H1 (cell line): Measurements from ENCODE around the gene ITGA3.

ENCODE experiments used
- CHD2 ChIP-seq: IDR thresholded peaks from 2 replicates; pipeline ENCODE4 v1.6.1; 2012; ENCODE audit warnings: low read length, improper control_type of control experiment
- CREB1 ChIP-seq: IDR thresholded peaks from 2 replicates; pipeline ENCODE4 v1.6.1; 2012; ENCODE audit warnings: inconsistent platforms
- CTCF ChIP-seq, 3 experiments: IDR thresholded peaks; 1 replicate in 2 of 3; 2 replicates in 1 of 3; pipeline versions ENCODE4 v1.5.1 to v1.6.1; 2011; ENCODE audit warnings: low read length in 3 of 3, mild to moderate bottlenecking in 3 of 3, inconsistent platforms in 2 of 3, low read depth in 1 of 3, moderate library complexity in 1 of 3; ENCODE audit not compliant: insufficient read depth in 1 of 3; ENCODE audit errors: control extremely low read depth in 1 of 3
- EZH2 ChIP-seq: fragments of 200-600 bp; sonication (generic); IDR thresholded peaks from 2 replicates; pipeline ENCODE4 v1.7.1; 2012; ENCODE audit warnings: low read depth, mild to moderate bottlenecking, moderate library complexity, low read length, inconsistent platforms; ENCODE audit not compliant: severe bottlenecking
- HDAC2 ChIP-seq, 2 experiments: fragments of 300-600 bp in 1 of 2; sonication (generic) in 1 of 2; IDR thresholded peaks; 2 replicates each; pipeline ENCODE4 v1.6.1; 2011 to 2012; ENCODE audit warnings: low read depth in 2 of 2, low read length in 2 of 2, mild to moderate bottlenecking in 2 of 2, moderate library complexity in 2 of 2, borderline replicate concordance in 1 of 2, inconsistent platforms in 1 of 2
- JUN ChIP-seq: IDR thresholded peaks from 2 replicates; pipeline ENCODE4 v1.6.1; 2011; ENCODE audit warnings: low read depth, mild to moderate bottlenecking, improper control_type of control experiment, low read length
- MAFK ChIP-seq: IDR thresholded peaks from 2 replicates; pipeline ENCODE4 v1.6.1; 2012; ENCODE audit warnings: low read depth, mild to moderate bottlenecking, improper control_type of control experiment, low read length
- POLR2A ChIP-seq, 2 experiments: IDR thresholded peaks; 1 replicate in 1 of 2; 2 replicates in 1 of 2; pipeline ENCODE4 v1.6.1; 2011; ENCODE audit warnings: low read depth in 2 of 2, low read length in 2 of 2, mild to moderate bottlenecking in 2 of 2; ENCODE audit errors: control extremely low read depth in 1 of 2
- POLR2AphosphoS5 ChIP-seq: IDR thresholded peaks from 2 replicates; pipeline ENCODE4 v1.6.1; 2011; ENCODE audit warnings: low read depth, low read length
- SP1 ChIP-seq: IDR thresholded peaks from 2 replicates; pipeline ENCODE4 v1.6.1; 2011; ENCODE audit warnings: low read depth, low read length
- TEAD4 ChIP-seq: IDR thresholded peaks from 2 replicates; pipeline ENCODE4 v1.6.1; 2012; ENCODE audit warnings: low read depth, low read length, inconsistent platforms, mixed read lengths
- TF ChIP-seq, protein P1 (sequence below): IDR thresholded peaks from 2 replicates; pipeline ENCODE4 v1.6.1; 2011; ENCODE audit warnings: low read length, improper control_type of control experiment

GRCh38 chr17:50093246-50093645, 37.3 kb downstream of the ITGA3 start:
- no peak for TF ChIP-seq HDAC2 (IDR thresholded peaks at IDR 0.05; ENCODE audit: borderline replicate concordance in 1 of 2, low read depth in 2 of 2, low read length in 2 of 2)
- no peak for TF ChIP-seq TEAD4
- TF ChIP-seq CTCF (IDR thresholded peaks at IDR 0.05; ENCODE audit: control extremely low read depth in 1 of 3, insufficient read depth in 1 of 3, low read depth in 1 of 3, low read length in 3 of 3), result no peak
- TF ChIP-seq POLR2A (IDR thresholded peaks at IDR 0.05; ENCODE audit: control extremely low read depth in 1 of 2, low read depth in 2 of 2, low read length in 2 of 2), result no peak
- TF ChIP-seq, protein P1, sequence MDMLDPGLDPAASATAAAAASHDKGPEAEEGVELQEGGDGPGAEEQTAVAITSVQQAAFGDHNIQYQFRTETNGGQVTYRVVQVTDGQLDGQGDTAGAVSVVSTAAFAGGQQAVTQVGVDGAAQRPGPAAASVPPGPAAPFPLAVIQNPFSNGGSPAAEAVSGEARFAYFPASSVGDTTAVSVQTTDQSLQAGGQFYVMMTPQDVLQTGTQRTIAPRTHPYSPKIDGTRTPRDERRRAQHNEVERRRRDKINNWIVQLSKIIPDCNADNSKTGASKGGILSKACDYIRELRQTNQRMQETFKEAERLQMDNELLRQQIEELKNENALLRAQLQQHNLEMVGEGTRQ, result no peak
- TF ChIP-seq JUN, result no peak
- TF ChIP-seq CHD2, result no peak
- TF ChIP-seq SP1, result no peak
- no peak for TF ChIP-seq MAFK
- TF ChIP-seq CREB1, result no peak
- no peak for TF ChIP-seq EZH2
- no peak for TF ChIP-seq POLR2AphosphoS5
